Uterus (tissue), 2 donors: ENCODE data around the gene KCNQ1.

Source experiments
- CTCF ChIP-seq, 4 experiments: fragments of 200-600 bp in 2 of 4; fragments of 450-650 bp in 2 of 4; sonication (generic) in 2 of 4; IDR thresholded peaks; one replicate each; pipeline ENCODE4 v1.5.1; 2016 to 2019; ENCODE audit warnings: antibody characterized with exemption in 4 of 4, mild to moderate bottlenecking in 2 of 4, moderate library complexity in 1 of 4
- POLR2A ChIP-seq, 2 donors: fragments of 450-650 bp; IDR thresholded peaks; one replicate each; pipeline ENCODE4 v1.6.1; 2016; ENCODE audit warnings: antibody characterized with exemption in 2 of 2, mild to moderate bottlenecking in 1 of 2, moderate library complexity in 1 of 2

GRCh38 chr11:2833716-2834502 is 389.1 kb downstream of the KCNQ1 start:
- TF ChIP-seq CTCF (IDR thresholded peaks at IDR 0.05) (no peak), POLR2A (IDR thresholded peaks at IDR 0.05) (no peak)
